HG02642 (cell line): Measurements from ENCODE around the gene TSBP1.
"Not testable (repeated sequence)": the region's sequence is repeated elsewhere in the genome, so short reads cannot be mapped to it uniquely, and the experiment has no call there.

Experiments
- ATAC-seq: cut with Tn5 transposase; IDR thresholded peaks from one replicate; pipeline ENCODE4 v1.9.1; 2021; ENCODE audit warnings: mild to moderate bottlenecking; ENCODE audit not compliant: unreplicated experiment, poor library complexity

Gene TSBP1

GRCh38 chr6:32382757-32383420 lies 11.2 kb upstream of the TSBP1 start:
- no peak for ATAC-seq

GRCh38 chr6:32379545-32379944 lies 7.8 kb upstream of the TSBP1 start:
- no peak for ATAC-seq

GRCh38 chr6:32375739-32376529 lies 4.2 kb upstream of the TSBP1 start:
- no peak for ATAC-seq

GRCh38 chr6:32371229-32371628 lies 474 bp downstream of the TSBP1 start:
- ATAC-seq = no peak

- no peak for ATAC-seq
These were observed 1.2 kb downstream of the TSBP1 start for GRCh38 chr6:32370505-32370904.

GRCh38 chr6:32369660-32370059 lies 2.0 kb downstream of the TSBP1 start:
- ATAC-seq = no peak

- ATAC-seq = no peak
These were observed 4.1 kb downstream of the TSBP1 start for GRCh38 chr6:32367644-32368043.

GRCh38 chr6:32359225-32359624 lies 12.5 kb downstream of the TSBP1 start:
- ATAC-seq = not testable (repeated sequence)

- ATAC-seq = not testable (repeated sequence)
These were observed 13.2 kb downstream of the TSBP1 start for GRCh38 chr6:32358548-32358947.

- no peak for ATAC-seq
These were observed 16.7 kb downstream of the TSBP1 start for GRCh38 chr6:32355018-32355417.

GRCh38 chr6:32353348-32353747 lies 18.4 kb downstream of the TSBP1 start:
- no peak for ATAC-seq

GRCh38 chr6:32340242-32340641 lies 31.5 kb downstream of the TSBP1 start:
- ATAC-seq = no peak

GRCh38 chr6:32337186-32337805 lies 34.4 kb downstream of the TSBP1 start:
- ATAC-seq = no peak

GRCh38 chr6:32332433-32332832 lies 39.3 kb downstream of the TSBP1 start:
- ATAC-seq = no peak

GRCh38 chr6:32329141-32329540 lies 42.6 kb downstream of the TSBP1 start:
- no peak for ATAC-seq

- ATAC-seq = no peak
These were observed 44.6 kb downstream of the TSBP1 start for GRCh38 chr6:32327103-32327502.

GRCh38 chr6:32318501-32318900 lies 53.2 kb downstream of the TSBP1 start:
- ATAC-seq = no peak

GRCh38 chr6:32317541-32317940 lies 54.2 kb downstream of the TSBP1 start:
- no peak for ATAC-seq

- ATAC-seq = no peak
These were observed 57.7 kb downstream of the TSBP1 start for GRCh38 chr6:32313964-32314363.

- ATAC-seq = no peak
These were observed 72.9 kb downstream of the TSBP1 start for GRCh38 chr6:32298632-32299336.

- not testable (repeated sequence) for ATAC-seq
These were observed 76.7 kb downstream of the TSBP1 start for GRCh38 chr6:32294980-32295379.
